ENCODE measurements around the gene CPLANE2. TPM values are rescaled to one million over a fixed set of nuclear protein-coding genes. Genes with fewer than 3 reads are reported as not detected.
"Not testable (repeated sequence)": the region's sequence is repeated elsewhere in the genome, so short reads cannot be mapped to it uniquely, and the experiment has no call there.

CPLANE2 gene
- total RNA-seq, 1 donor: 13.0 TPM

- TF ChIP-seq CTCF (IDR thresholded peaks at IDR 0.05; ENCODE audit: insufficient read depth, low read depth, low read length): no peak
- no peak overlapping the region for H3K4me3 ChIP-seq (ENCODE audit: low read depth, low read length)
- DNase-seq (ENCODE audit: low read depth): no peak
Measured at GRCh38 chr1:16198444-16199156, 38.4 kb downstream of the CPLANE2 start.

- no peak for DNase-seq (ENCODE audit: low read depth)
- TF ChIP-seq CTCF (IDR thresholded peaks at IDR 0.05; ENCODE audit: insufficient read depth, low read depth, low read length): no peak
- no peak overlapping the region for H3K4me3 ChIP-seq (ENCODE audit: low read depth, low read length)
Measured at GRCh38 chr1:16196874-16197273, 40.1 kb downstream of the CPLANE2 start.

GRCh38 chr1:16196139-16196538, 40.8 kb downstream of the CPLANE2 start:
- not testable (repeated sequence) for H3K4me3 ChIP-seq (ENCODE audit: low read depth, low read length); DNase-seq (ENCODE audit: low read depth)

GRCh38 chr1:16195518-16195905, 41.5 kb downstream of the CPLANE2 start:
- H3K4me3 ChIP-seq (ENCODE audit: low read depth, low read length): no peak overlapping the region
- peak; percentile 80 for DNase-seq (ENCODE audit: low read depth)
- no peak for TF ChIP-seq CTCF (IDR thresholded peaks at IDR 0.05; ENCODE audit: insufficient read depth, low read depth, low read length)

- no peak overlapping the region for H3K4me3 ChIP-seq (ENCODE audit: low read depth, low read length)
- no peak for TF ChIP-seq CTCF (IDR thresholded peaks at IDR 0.05; ENCODE audit: insufficient read depth, low read depth, low read length)
- DNase-seq (ENCODE audit: low read depth): no peak
Measured at GRCh38 chr1:16191916-16192546, 45.0 kb downstream of the CPLANE2 start.

GRCh38 chr1:16191309-16191708, 45.7 kb downstream of the CPLANE2 start:
- no peak overlapping the region for H3K4me3 ChIP-seq (ENCODE audit: low read depth, low read length)
- no peak for DNase-seq (ENCODE audit: low read depth)
- TF ChIP-seq CTCF (IDR thresholded peaks at IDR 0.05; ENCODE audit: insufficient read depth, low read depth, low read length): no peak

GRCh38 chr1:16189921-16190621, 46.9 kb downstream of the CPLANE2 start:
- no peak overlapping the region for H3K4me3 ChIP-seq (ENCODE audit: low read depth, low read length)
- no peak for TF ChIP-seq CTCF (IDR thresholded peaks at IDR 0.05; ENCODE audit: insufficient read depth, low read depth, low read length)
- peak; percentile 49 for DNase-seq (ENCODE audit: low read depth)
